NCI-H1092 (cell line): ENCODE data around the gene CCR7.
"Not testable (repeated sequence)": the region's sequence is repeated elsewhere in the genome, so short reads cannot be mapped to it uniquely, and the experiment has no call there.

Source experiments
- DNase-seq: peaks from one replicate; lab custom pipeline; 2025; lab: John Stamatoyannopoulos, UW

The CCR7 gene

DNA sequence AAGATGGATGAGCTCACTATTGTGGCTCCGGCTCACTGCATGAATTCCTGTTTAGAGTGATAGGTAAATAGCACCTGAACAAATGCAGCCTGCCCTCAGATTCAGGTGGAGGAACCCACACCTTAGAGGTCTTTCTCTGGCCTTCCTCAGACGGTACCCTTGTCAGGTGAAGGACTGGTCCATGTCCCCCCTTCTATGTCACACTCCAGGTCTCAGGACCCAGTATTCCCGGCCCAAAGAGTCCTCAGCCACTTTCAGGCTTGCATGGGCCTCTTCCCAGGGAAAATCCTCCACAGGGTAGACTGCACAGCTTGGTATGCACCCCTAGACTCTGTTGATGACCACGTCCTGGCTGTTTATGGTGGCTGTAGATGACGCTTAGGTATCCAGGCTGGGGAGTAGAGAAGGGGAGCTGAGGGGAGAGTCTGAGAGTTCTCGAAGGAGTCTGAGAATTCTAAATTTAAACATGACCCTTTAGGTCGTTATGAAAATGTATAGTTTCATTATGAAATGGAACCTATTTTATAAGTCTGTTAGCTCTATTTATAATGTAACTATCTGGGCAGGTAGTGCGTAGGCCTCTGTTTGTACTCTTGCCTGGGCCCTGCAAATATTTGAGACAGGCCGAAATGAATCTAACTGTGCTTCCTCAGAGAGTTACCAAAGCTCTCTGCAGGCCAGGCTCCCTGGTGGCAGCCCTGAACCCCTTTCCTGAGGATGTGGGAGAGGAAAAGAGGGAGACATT, 32.5 kb upstream of the CCR7 start:
- DNase-seq: no peak

DNA sequence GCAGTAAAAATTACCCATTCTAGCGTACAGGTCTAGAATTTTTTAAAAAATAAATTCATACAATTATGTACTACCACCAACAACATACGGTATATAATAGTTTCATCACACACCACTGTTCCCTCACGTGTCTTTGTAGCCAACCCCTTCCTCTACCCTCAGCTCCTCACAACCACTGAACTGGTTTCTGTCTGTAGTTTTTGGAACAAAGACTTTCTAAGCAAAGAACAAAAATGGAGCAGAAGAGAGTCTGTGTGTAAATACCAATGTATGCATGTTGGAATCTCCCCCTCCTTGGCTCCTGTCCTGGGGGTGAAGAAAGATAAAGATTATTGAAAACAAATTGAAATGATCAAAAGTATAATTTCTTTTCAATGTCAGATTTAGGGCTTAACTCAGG, 31.9 kb upstream of the CCR7 start:
- DNase-seq: no peak

DNA sequence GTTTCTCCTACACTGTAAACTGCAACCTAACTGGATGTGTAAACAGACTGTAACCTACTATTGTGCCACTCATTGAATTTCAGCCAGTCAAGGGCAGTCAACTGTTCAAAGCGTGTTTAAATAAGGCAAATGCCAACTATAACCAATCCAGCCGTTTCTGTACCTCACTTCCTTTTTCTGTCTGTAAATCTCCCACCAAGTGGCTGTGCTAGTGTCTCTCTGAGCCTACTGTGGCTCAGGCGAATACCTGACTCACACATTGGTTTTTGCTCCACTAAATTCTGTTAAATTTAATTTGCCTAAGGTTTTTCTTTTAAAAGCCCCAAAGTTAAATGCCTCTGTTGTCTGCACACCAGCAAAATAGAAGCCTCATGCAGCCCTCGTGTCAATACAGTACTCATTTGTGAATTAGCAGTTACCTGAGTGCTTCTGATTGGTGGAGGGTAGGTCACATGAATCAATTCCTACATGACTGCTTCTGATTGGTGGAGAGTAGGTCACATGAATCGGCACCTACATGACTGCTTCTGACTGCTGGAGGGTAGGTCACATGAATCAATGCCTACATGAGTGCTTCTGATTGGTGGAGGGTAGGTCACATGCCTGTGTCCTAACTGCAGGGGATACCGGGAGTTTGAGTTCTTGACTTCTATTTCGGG, 31.1 kb upstream of the CCR7 start:
- DNase-seq: no peak

DNA sequence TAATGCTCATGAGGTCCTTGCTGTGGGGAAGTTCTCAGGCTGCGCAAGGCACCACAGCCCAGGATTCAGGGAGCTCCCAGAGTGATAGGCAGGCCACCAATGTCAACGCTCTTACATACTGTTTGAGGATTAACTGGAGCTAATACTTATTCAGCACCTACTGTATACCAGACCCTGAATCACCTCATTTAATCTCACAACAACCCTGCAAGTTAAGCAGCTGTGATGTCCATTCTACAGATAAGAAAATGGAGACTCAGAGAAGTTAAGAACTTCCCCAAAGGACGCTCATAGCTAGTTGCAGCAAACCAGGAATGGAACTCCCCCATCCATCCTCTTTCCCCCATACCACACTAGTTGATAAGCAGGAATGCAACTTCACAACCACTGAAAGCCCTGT, 25.5 kb upstream of the CCR7 start:
- no peak for DNase-seq

GRCh38 chr17:40588552-40588951, 23.3 kb upstream of the CCR7 start:
- DNase-seq: no peak

DNA sequence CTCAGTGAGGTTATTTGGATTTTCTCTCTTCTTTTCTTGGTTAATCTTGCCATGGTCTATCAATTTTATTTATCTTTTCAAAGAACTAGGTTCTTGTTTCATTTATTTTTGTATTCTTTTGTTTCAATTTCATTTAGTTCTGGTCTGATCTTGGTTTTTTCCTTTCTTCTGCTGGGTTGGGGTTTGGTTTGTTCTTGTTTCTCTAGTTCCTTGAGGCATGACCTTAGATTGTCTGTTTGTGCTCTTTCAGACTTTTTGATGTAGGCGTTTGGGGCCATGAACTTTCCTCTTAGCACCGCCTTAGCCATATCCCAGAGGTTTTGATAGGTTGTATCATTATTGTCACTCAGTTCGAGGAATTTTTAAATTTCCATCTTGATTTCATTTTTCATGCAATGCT, 21.0 kb upstream of the CCR7 start:
- DNase-seq: not testable (repeated sequence)

DNA sequence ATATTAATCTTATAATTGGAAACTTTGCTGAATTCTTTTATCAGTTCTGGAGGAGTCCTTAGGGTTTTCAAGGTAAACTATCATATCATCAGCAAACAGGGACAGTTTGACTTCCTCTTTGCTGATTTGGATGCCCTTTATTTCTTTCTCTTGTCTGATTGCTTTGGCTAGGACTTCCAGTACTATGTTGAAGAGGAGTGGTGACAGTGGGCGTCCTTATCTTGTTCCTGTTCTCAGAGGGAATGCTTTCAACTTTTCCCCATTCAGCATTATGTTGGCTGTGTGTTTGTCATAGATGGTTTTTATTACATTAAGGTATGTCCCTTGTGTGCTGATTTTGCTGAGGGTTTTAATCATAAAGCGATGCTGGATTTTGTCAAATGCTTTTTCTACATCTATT, 19.7 kb upstream of the CCR7 start:
- not testable (repeated sequence) for DNase-seq

DNA sequence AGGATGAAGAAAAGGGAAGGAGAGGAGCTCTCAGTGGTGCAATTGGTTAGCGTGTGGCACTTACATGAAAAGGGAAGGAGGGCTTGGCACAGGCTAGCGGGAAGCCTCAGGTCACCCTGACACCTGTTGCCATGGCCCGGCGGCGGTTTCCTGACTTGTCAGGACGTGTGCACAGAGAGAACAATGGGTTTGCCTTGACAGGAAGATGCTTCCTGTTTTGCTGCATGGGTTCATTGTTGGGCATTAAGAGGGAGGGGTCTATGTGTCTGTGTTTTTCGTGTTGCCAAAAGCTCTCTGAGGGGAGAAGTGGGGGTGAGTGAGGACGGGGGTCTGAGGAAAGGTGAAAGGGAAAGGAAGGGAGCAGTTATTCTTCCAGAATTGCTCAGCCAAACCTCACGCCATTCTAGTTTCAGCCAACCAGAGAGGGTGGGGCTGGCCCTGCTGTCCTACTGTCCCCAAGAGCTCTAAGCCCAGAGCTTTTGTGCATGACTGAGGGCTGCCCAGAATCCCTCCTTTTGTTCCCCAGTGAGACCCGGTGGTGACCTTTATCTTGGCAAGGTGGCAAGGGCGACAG, 17.1 kb upstream of the CCR7 start:
- peak; percentile 45 for DNase-seq

GRCh38 chr17:40580140-40580539, 14.9 kb upstream of the CCR7 start:
- no peak for DNase-seq

DNA sequence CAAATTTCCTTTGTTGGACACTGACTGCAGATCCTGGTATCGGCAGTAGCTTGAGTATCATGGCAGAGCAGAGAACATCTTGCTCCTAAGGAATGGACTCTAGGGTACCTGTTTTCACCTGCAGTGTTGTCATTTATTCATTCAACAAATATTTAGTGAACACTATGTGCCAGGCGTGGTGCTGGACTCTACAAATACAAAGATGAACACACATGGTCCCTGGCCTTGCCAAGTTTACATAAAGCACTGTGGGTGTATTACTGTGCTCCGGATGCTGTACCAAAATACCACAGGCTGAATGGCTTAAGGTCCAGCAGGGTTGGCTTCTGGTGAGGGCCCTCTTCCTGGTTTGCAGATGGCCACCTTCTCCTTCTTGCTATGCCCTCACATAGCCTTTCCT, 14.2 kb upstream of the CCR7 start:
- no peak for DNase-seq

DNA sequence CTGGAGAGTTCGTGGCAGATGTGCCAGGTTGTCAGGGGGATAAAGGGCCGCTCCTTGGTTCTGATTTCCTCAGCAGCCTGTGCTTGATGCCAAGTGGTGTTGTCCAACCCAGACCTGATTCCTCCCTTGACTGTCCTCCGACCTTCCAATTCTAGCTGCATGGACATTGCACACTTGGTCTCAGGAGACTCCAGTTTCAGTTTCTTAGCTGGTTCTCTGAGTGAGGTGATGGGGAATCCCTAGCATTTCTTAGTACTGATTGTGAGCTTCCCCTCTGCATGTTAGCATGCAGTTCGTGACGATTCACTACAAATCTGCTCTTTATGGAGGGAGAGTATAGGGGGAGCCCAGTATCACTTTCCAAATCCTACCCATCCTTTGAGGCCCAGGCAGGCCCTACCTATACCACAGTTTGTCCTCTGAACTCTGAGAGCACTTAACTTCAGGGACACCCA, 12.4 kb upstream of the CCR7 start:
- DNase-seq: no peak

DNA sequence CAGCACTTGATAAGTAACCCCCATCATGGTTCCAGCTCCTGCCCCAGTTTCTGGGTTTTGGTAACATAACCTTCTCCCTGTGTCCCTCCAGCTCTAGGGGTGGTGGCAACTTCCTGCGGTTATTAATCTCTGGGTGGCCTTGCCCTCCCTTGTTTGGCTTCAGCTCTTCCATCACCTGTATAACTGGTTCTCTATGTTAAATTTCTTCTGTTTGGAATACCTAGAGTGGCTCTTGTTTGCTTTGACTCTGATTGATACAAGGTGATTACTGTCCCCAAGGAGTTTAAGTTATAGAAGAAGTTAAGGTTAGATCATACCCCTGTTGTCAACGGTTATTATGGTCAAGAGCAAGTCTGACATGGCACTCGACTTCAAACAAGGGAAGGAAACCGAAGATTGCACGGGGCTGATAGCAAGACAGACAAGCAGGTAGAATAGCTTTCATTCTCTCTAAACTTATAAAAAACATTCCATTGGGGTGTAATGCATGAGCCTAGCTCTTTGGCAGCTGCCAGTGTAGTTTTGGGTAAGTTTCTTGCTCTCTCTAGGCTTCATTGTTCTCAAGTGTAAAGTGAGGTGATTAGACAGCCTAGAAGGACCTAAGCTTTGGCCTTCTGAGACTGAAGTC, 11.0 kb upstream of the CCR7 start:
- no peak for DNase-seq

GRCh38 chr17:40574292-40574691, 9.0 kb upstream of the CCR7 start:
- no peak for DNase-seq

DNA sequence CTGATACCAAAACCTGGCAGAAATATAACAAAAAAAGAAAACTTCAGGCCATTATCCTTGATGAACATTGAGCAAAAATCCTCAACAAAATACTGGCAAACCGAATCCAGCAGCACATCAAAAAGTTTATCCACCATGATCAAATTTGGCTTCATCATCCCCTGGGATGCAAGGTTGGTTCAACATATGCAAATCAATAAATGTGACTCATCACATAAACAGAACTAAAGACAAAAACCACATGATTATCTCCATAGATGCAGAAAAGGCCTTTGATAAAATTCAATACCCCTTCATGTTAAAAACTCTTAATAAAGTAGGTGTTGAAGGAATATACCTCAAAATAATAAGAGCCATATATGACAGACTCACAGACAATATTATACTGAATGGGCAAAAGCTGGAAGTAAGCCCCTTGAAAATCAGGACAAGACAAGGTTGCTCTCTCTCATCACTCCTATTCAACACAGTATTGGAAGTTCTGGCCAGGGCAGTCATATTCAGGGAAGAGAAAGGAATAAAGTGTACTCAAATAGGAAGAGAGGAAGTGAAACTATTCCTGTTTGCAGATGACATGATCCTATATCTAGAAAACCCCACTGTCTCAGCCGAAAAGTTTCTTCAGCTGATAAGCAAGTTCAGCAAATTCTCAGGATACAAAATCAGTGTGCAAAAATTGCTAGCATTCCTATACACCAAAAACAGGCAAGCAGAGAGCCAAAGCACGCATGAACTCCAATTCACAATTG, 7.1 kb upstream of the CCR7 start:
- not testable (repeated sequence) for DNase-seq

GRCh38 chr17:40568074-40568836, 3.0 kb upstream of the CCR7 start:
- DNase-seq: no peak

DNA sequence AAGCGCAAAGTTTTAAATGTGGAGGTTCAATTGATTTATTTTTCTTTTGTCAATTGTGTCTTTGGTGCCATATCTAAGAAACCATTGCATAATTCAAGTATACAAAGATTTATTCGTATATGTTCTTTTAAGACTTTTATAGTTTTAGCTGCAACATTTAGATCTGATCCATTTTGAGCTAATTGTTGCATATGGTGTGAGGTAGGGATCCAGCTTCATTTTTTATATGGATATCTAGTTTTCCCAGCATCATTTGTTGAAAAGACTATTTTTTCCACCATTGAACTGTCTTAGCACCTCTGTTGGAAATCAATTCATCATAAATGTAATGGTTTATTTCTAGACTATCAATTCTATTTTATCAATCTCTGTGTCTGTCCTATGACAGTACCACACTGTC, 2.1 kb upstream of the CCR7 start:
- DNase-seq: no peak

- DNase-seq: no peak
These were observed 617 bp upstream of the CCR7 start for GRCh38 chr17:40565769-40566409.

GRCh38 chr17:40564195-40564882, 933 bp downstream of the CCR7 start:
- DNase-seq: no peak

DNA sequence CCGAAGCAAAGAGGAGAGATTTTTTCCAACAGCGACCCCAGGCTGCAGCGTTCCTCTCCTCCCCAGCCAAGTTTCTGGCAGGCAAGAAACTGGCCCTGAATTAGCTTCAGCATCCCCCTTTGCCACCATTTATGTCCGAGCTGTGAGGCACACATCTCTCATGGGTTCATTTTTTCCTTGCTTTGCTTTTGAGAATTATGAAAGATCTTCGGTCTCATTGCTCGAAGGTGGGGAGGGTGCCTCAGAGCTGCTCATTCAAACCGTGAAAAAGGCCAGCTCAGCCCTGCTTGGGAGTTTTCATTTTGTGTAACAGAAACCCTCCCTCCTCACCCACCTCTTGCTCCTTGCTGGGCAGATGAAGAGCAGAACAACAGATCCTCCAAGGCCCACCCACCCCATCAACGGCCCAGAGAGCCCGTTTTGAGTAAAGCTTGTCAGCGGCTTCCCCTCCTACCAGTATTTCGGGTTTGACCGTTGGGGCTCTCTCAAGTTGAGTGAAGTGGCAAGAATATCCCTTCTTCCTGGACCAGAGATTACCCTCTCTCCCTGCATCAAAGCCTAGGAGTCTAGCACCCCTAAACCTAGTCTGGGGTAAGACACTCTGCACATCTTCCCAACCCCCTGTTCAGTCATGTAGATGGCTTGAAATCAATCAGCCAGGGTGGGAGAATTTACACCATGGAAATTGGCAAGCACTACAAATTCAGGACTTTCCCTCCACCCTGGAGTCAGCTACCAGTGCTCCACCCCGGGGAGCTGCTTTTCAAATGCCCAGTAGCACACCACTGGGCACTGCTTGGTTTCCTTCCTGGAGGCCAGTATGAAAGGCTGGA, 1.8 kb downstream of the CCR7 start:
- DNase-seq: no peak
